ENCODE results near the gene PAK5. TPM values are rescaled to one million over a fixed set of nuclear protein-coding genes. Genes with fewer than 3 reads are reported as not detected.

Gene PAK5
- total RNA-seq, 1 donor from 2014 or later, result 0.17 TPM

DNA sequence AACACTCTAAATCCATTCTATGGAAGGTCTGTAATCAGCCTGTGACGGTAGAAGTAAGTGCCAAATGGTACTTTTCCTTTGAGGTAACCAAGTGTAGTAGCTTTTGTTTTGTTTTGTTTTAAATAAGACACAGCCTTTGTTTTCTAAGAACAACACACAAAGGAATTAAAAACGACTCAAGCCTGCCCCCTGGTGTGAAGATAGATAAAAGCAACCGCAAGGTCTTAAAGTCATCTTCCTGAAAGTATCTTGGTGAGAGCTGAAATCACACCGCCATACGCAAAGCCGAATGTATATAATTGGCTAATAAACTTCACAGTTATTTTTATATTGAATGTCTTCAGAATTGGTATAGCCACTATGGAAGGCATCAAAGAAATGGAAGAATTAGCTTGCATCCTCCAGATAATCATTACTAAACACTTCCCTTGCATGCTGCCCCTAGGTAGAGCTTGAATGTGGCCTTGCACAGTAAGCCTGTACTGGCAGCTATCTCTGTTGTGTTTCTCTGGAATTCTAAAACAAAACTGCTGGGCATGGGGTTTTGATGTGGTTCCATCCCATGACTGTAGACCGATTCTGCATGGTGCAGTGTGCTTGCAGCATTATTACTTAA is 228.9 kb downstream of the PAK5 start:
- TF ChIP-seq, protein P1, sequence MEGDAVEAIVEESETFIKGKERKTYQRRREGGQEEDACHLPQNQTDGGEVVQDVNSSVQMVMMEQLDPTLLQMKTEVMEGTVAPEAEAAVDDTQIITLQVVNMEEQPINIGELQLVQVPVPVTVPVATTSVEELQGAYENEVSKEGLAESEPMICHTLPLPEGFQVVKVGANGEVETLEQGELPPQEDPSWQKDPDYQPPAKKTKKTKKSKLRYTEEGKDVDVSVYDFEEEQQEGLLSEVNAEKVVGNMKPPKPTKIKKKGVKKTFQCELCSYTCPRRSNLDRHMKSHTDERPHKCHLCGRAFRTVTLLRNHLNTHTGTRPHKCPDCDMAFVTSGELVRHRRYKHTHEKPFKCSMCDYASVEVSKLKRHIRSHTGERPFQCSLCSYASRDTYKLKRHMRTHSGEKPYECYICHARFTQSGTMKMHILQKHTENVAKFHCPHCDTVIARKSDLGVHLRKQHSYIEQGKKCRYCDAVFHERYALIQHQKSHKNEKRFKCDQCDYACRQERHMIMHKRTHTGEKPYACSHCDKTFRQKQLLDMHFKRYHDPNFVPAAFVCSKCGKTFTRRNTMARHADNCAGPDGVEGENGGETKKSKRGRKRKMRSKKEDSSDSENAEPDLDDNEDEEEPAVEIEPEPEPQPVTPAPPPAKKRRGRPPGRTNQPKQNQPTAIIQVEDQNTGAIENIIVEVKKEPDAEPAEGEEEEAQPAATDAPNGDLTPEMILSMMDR (IDR thresholded peaks at IDR 0.05; ENCODE audit: insufficient read depth, low read length, poor library complexity, severe bottlenecking), result peak; percentile 62
- H3K27me3 ChIP-seq (ENCODE audit: control insufficient read depth, insufficient read depth, low read length), result no peaks in the 10 kb centered on the region
- DNase-seq (ENCODE audit: low read depth), result peak; percentile 32
- no peak overlapping the region for H3K4me3 ChIP-seq (ENCODE audit: low read depth, low read length)
- H3K36me3 ChIP-seq (ENCODE audit: control insufficient read depth, insufficient read depth, low read length), result no peaks in the 10 kb centered on the region

DNA sequence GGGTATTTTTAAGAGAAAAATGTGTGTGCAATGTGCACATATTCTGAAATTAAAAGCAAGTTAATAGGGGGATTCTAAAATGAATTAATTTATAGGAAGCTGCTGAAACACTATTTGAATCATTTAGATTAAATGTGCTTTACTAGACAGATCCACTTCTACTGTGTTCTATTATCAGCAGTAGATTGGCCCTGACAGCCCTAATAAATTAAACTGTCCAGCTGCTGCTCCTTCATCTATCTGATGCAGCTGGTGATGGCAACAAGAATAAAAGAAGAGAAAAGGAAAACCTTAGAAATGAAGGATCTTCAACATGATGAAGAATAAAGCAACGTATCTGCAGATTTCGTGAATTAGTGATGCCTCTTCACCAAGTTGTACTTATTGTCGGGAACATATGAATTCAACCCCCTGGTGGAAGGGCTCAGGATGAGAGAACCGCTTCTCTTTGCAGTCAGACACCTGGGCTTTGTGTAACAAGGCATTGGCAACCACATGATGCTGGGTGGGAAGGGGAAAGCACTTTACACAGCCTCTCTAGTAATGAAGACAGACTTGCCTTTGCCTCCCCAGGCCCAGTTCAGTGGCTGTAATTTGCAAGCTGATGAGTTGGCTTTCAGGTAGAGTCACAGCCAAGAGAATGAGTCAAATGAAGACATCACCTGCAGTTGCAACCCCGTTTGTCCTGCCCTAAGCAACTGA is 230.1 kb downstream of the PAK5 start:
- TF ChIP-seq, protein P1 (IDR thresholded peaks at IDR 0.05; ENCODE audit: insufficient read depth, low read length, poor library complexity, severe bottlenecking), result no peak
- no peaks in the 10 kb centered on the region for H3K27me3 ChIP-seq (ENCODE audit: control insufficient read depth, insufficient read depth, low read length)
- no peak overlapping the region for H3K4me3 ChIP-seq (ENCODE audit: low read depth, low read length)
- DNase-seq (ENCODE audit: low read depth), result no peak
- no peaks in the 10 kb centered on the region for H3K36me3 ChIP-seq (ENCODE audit: control insufficient read depth, insufficient read depth, low read length)

DNA sequence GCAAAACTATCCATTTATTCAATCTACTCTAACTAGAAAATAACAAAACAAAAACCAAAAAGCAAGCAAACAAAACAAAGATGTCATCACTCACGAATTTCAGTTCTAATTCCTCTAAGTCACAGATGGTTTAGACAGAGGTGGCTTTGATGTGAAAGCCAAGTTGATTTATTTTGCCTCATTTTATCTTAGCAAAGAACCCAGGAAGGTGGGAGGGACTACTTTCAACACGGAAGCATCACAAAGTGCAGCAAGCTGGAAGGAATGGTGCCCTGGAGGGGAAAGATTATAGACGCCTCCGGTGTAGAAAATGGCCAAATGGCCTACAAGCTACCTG is 236.1 kb downstream of the PAK5 start:
- DNase-seq (ENCODE audit: low read depth), result no peak
- Histone ChIP-seq H3K4me3 (ENCODE audit: low read depth, low read length) (no peak overlapping the region), H3K27me3 (ENCODE audit: control insufficient read depth, insufficient read depth, low read length) (no peaks in the 10 kb centered on the region), H3K36me3 (ENCODE audit: control insufficient read depth, insufficient read depth, low read length) (no peaks in the 10 kb centered on the region)
- TF ChIP-seq, protein P1 (IDR thresholded peaks at IDR 0.05; ENCODE audit: insufficient read depth, low read length, poor library complexity, severe bottlenecking), result no peak

DNA sequence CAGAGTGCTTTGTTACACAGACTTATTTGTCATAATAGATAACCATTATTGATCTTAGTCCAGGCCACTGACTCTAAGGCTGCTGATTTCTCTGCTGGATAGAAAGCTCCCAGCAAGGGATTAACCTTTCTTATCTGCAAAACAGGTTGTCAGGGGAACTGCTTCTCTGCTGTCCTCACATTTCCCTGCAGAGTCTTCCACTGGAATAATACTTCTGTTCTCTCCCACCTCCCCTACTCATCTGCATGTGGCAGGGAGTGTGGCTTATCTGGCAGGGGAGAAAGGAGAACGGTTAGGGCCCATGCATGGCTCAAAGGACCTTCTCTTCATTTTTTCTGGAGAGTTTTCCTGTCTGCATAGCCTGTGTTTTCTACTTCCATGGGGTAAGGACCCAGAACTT is 238.3 kb downstream of the PAK5 start:
- DNase-seq (ENCODE audit: low read depth), result no peak
- TF ChIP-seq, protein P1 (IDR thresholded peaks at IDR 0.05; ENCODE audit: insufficient read depth, low read length, poor library complexity, severe bottlenecking), result no peak
- Histone ChIP-seq H3K36me3 (ENCODE audit: control insufficient read depth, insufficient read depth, low read length) (no peaks in the 10 kb centered on the region), H3K27me3 (ENCODE audit: control insufficient read depth, insufficient read depth, low read length) (no peaks in the 10 kb centered on the region), H3K4me3 (ENCODE audit: low read depth, low read length) (no peak overlapping the region)

DNA sequence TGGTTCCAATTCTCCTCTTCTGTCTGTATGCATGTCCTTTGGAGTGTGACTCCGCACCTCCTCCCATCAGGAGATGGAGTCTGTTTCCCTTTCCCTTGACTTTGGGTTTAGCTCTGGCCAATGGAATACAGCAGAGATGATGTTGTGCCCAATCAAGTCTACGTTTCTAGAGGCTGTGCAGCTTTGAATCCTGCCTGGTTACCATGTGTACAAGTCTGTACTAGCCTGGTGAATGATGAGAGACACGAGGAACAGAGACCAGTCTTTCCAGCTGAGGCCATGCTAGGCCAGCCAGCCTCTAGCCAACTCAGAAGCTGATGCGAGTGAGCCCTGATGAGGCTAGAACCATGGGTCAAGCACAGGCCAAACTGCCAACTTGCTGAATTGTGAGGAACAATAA is 241.3 kb downstream of the PAK5 start:
- Histone ChIP-seq H3K36me3 (ENCODE audit: control insufficient read depth, insufficient read depth, low read length) (no peaks in the 10 kb centered on the region), H3K27me3 (ENCODE audit: control insufficient read depth, insufficient read depth, low read length) (no peaks in the 10 kb centered on the region), H3K4me3 (ENCODE audit: low read depth, low read length) (no peak overlapping the region)
- TF ChIP-seq, protein P1 (IDR thresholded peaks at IDR 0.05; ENCODE audit: insufficient read depth, low read length, poor library complexity, severe bottlenecking), result no peak
- no peak for DNase-seq (ENCODE audit: low read depth)

DNA sequence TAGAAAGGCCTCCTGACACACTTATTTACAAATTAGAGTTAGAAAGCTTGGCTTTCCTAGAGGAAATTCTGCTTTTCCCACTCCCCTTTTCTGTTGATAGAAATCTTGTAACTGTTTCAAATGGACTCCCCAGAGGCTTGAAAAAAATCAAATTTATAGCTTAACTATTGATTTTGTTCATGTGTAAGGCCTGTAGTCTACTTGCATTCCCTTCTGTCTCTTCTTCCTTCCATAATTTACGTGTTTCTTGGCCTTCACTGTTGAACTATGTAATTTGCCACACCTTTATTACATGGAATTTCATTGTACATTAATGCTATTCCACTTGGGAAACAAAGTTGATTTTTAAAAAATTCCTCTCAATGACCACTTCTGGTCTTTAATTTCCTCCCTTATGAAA is 243.1 kb downstream of the PAK5 start:
- no peak for DNase-seq (ENCODE audit: low read depth)
- Histone ChIP-seq H3K36me3 (ENCODE audit: control insufficient read depth, insufficient read depth, low read length) (no peaks in the 10 kb centered on the region), H3K27me3 (ENCODE audit: control insufficient read depth, insufficient read depth, low read length) (no peaks in the 10 kb centered on the region), H3K4me3 (ENCODE audit: low read depth, low read length) (no peak overlapping the region)
- TF ChIP-seq, protein P1 (IDR thresholded peaks at IDR 0.05; ENCODE audit: insufficient read depth, low read length, poor library complexity, severe bottlenecking), result no peak
